HEK293 (cell line): ENCODE results near the gene C1orf35.

ENCODE experiments used
- BCL6B ChIP-seq: fragments of 450-650 bp; formaldehyde crosslinking; IDR thresholded peaks from 2 replicates; pipeline ENCODE4 v1.5.1; 2017; ENCODE audit warnings: missing biosample characterization, missing genetic modification characterization
- HOXA7 ChIP-seq: sonication (generic); formaldehyde crosslinking; IDR thresholded peaks from 2 replicates; pipeline ENCODE4 v1.8.1; 2022; ENCODE audit warnings: missing genetic modification reagents, borderline replicate concordance
- REST ChIP-seq: fragments of 450-650 bp; formaldehyde crosslinking; IDR thresholded peaks from 2 replicates; pipeline ENCODE4 v1.5.1; 2016; ENCODE audit warnings: missing biosample characterization, missing genetic modification characterization
- ZNF610 ChIP-seq: fragments of 450-650 bp; formaldehyde crosslinking; IDR thresholded peaks from 2 replicates; pipeline ENCODE4 v1.5.1; 2016; ENCODE audit warnings: missing biosample characterization, missing genetic modification characterization, borderline replicate concordance
- ZSCAN30 ChIP-seq: fragments of 450-650 bp; IDR thresholded peaks from 2 replicates; pipeline ENCODE4 v1.5.1; 2018; ENCODE audit warnings: missing biosample characterization, mild to moderate bottlenecking, missing genetic modification characterization, moderate library complexity
- TF ChIP-seq, protein P1 (sequence below): fragments of 450-650 bp; formaldehyde crosslinking; IDR thresholded peaks from 2 replicates; pipeline ENCODE4 v1.5.1; 2016; ENCODE audit warnings: missing biosample characterization, missing genetic modification characterization

GRCh38 chr1:228093050-228093906, 9.8 kb downstream of the C1orf35 start:
- TF ChIP-seq REST (tag by site-specific recombination) = no peak
- no peak for TF ChIP-seq ZNF610 (tag by site-specific recombination)
- TF ChIP-seq, protein P1, sequence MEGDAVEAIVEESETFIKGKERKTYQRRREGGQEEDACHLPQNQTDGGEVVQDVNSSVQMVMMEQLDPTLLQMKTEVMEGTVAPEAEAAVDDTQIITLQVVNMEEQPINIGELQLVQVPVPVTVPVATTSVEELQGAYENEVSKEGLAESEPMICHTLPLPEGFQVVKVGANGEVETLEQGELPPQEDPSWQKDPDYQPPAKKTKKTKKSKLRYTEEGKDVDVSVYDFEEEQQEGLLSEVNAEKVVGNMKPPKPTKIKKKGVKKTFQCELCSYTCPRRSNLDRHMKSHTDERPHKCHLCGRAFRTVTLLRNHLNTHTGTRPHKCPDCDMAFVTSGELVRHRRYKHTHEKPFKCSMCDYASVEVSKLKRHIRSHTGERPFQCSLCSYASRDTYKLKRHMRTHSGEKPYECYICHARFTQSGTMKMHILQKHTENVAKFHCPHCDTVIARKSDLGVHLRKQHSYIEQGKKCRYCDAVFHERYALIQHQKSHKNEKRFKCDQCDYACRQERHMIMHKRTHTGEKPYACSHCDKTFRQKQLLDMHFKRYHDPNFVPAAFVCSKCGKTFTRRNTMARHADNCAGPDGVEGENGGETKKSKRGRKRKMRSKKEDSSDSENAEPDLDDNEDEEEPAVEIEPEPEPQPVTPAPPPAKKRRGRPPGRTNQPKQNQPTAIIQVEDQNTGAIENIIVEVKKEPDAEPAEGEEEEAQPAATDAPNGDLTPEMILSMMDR = no peak
- TF ChIP-seq ZSCAN30 (tag by site-specific recombination) = no peak
- TF ChIP-seq HOXA7 (CRISPR knock-in tag) = no peak
- TF ChIP-seq BCL6B (tag by site-specific recombination) = no peak
